Measurements from ENCODE around the gene DPF1.
"Not testable (repeated sequence)": the region's sequence is repeated elsewhere in the genome, so short reads cannot be mapped to it uniquely, and the experiment has no call there.

DNA sequence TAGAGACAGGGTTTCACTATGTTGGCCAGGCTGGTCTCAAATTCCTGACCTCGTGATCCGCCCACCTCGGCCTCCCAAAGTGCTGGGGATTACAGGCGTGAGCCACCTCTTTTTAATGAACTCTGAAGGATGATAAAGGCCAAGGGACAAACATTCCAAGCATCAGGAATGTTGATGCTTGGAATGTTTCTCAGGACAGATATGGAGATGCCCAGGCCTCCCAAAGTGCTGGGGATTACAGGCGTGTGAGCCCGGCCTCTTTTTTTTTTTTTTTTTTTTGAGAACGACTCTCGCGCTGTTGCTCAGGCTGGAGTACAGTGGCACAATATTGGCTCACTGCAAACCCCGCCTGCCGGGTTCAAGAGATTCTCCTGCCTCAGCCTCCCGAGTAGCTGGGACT, 37.9 kb upstream of the DPF1 start:
- TF ChIP-seq, protein P1, sequence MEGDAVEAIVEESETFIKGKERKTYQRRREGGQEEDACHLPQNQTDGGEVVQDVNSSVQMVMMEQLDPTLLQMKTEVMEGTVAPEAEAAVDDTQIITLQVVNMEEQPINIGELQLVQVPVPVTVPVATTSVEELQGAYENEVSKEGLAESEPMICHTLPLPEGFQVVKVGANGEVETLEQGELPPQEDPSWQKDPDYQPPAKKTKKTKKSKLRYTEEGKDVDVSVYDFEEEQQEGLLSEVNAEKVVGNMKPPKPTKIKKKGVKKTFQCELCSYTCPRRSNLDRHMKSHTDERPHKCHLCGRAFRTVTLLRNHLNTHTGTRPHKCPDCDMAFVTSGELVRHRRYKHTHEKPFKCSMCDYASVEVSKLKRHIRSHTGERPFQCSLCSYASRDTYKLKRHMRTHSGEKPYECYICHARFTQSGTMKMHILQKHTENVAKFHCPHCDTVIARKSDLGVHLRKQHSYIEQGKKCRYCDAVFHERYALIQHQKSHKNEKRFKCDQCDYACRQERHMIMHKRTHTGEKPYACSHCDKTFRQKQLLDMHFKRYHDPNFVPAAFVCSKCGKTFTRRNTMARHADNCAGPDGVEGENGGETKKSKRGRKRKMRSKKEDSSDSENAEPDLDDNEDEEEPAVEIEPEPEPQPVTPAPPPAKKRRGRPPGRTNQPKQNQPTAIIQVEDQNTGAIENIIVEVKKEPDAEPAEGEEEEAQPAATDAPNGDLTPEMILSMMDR (IDR thresholded peaks at IDR 0.05), result not testable (repeated sequence)
- TF ChIP-seq POLR2A (IDR thresholded peaks at IDR 0.05), result not testable (repeated sequence)

All from lower leg skin (tissue), 3 donors.